GM12874 (cell line): ENCODE measurements around the gene SLC39A10.

ENCODE experiments used
- CTCF ChIP-seq: IDR thresholded peaks from 2 replicates; pipeline ENCODE4 v1.5.1; 2011; ENCODE audit warnings: low read depth, mild to moderate bottlenecking, control low read depth, low read length, moderate library complexity; ENCODE audit not compliant: insufficient read depth

The SLC39A10 gene

GRCh38 chr2:195697681-195698220, 40.7 kb downstream of the SLC39A10 start:
- TF ChIP-seq CTCF, result no peak

DNA sequence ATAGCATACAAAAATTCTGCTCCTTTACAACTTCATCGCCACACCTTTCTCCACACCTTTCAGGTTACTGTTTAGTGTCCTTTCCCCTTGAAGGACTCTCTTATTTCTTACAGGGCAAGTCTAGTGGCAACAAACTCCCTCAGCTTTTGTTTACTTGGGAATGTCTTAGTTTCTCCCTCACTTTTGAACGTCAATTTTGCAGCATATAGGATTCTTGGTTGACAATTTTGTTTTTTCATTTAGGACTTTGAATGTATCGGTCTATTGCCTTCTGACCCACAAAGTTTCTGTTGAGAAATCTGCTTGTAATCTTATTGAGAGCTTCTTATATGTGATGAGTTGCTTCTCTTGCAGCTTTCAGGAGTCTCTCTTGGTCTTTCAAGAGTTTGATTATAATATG, 43.5 kb downstream of the SLC39A10 start:
- no peak for TF ChIP-seq CTCF

- no peak for TF ChIP-seq CTCF
These were observed 49.3 kb downstream of the SLC39A10 start for GRCh38 chr2:195706161-195706900.

- TF ChIP-seq CTCF, result no peak
These were observed 53.1 kb downstream of the SLC39A10 start for GRCh38 chr2:195709901-195710806.

DNA sequence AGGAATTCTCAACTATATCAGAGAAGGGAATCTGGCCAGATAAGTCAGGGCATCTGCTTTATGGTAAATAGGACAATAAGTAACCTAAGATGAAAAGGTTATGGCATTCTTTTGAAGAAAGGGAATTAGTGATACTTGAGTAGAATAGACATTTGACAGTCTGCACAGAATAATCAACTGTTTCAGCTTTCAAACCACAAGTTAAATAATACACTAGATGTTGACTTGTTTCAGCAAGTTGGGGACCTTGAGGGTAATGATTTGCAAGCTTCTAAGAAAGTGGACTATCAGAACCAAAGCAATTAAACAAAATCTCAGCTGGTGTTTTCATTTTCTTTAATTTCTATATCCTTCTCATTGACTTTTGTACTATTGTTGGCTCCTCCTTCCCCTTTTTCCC, 54.5 kb downstream of the SLC39A10 start:
- no peak for TF ChIP-seq CTCF

- TF ChIP-seq CTCF, result no peak
These were observed 59.4 kb downstream of the SLC39A10 start for GRCh38 chr2:195716466-195716865.

GRCh38 chr2:195721042-195721441, 64.0 kb downstream of the SLC39A10 start:
- no peak for TF ChIP-seq CTCF
